A673 (cell line): ENCODE measurements around the gene VPS13C. TPM values are rescaled to one million over a fixed set of nuclear protein-coding genes. Genes with fewer than 3 reads are reported as not detected.

Experiments
- BruUV-seq: library from RNA; stranded (reverse); fragments of 400-500 nt; replicated peaks from 2 replicates; lab custom pipeline; 2021; lab: Mats Ljungman, UMichigan
- CTCF ChIA-PET: fragments of 300-600 bp; sonication (Branson Sonifier 250); formaldehyde crosslinking; loops from one replicate; lab custom pipeline; 2022; ENCODE audit warnings: antibody characterized with exemption; lab: Charles Lee
- POLR2A ChIA-PET: fragments of 300-600 bp; sonication (Branson Sonifier 250); formaldehyde crosslinking; loops from one replicate; lab custom pipeline; 2022; ENCODE audit warnings: antibody characterized with exemption; ENCODE audit not compliant: low non-redundant PET; lab: Charles Lee
- DNase-seq: peaks from one replicate; pipeline ENCODE4 v3.0.0-alpha.2; 2015; ENCODE audit warnings: low spot score
- H3K27ac ChIP-seq: fragments of 200-600 bp; sonication (generic); 2 replicates; pipeline ENCODE4 v1.5.1; 2016; ENCODE audit warnings: mixed run types, low read depth, mild to moderate bottlenecking, mixed read lengths, antibody characterized with exemption, low read length; ENCODE audit not compliant: poor library complexity, severe bottlenecking
- H3K27me3 ChIP-seq: fragments of 200-600 bp; sonication (generic); replicated peaks from 2 replicates; pipeline ENCODE4 v1.6.1; 2017; ENCODE audit warnings: mixed run types, low read depth, mild to moderate bottlenecking, mixed read lengths, antibody characterized with exemption, low read length; ENCODE audit not compliant: insufficient read depth, poor library complexity
- H3K36me3 ChIP-seq: fragments of 200-600 bp; sonication (generic); 2 replicates; pipeline ENCODE4 v1.6.1; 2016; ENCODE audit warnings: mixed run types, mild to moderate bottlenecking, mixed read lengths, antibody characterized with exemption, low read length; ENCODE audit not compliant: insufficient read depth, poor library complexity, severe bottlenecking
- H3K4me1 ChIP-seq: fragments of 200-600 bp; sonication (generic); 2 replicates; pipeline ENCODE4 v1.6.1; 2017; ENCODE audit warnings: mixed run types, mild to moderate bottlenecking, mixed read lengths, antibody characterized with exemption, low read length; ENCODE audit not compliant: insufficient read depth, poor library complexity, severe bottlenecking
- H3K4me3 ChIP-seq: fragments of 200-600 bp; sonication (generic); 2 replicates; pipeline ENCODE4 v1.5.1; 2016; ENCODE audit warnings: low read depth, mixed run types, mild to moderate bottlenecking, mixed read lengths, low read length; ENCODE audit not compliant: poor library complexity, severe bottlenecking
- H3K9me3 ChIP-seq: fragments of 200-600 bp; sonication (generic); 2 replicates; pipeline ENCODE4 v1.6.1; 2016; ENCODE audit warnings: mixed run types, low read depth, mild to moderate bottlenecking, mixed read lengths, antibody characterized with exemption, low read length; ENCODE audit not compliant: poor library complexity, severe bottlenecking
- CTCF ChIP-seq: fragments of 300-800, 200-600 bp; sonication (generic); conservative IDR thresholded peaks from 2 replicates; pipeline ENCODE4 v1.5.1; 2017; ENCODE audit warnings: low read depth, mild to moderate bottlenecking, antibody characterized with exemption, low read length, moderate library complexity, mixed read lengths
- EZH2 ChIP-seq: fragments of 200-600 bp; sonication (generic); IDR thresholded peaks from 2 replicates; pipeline ENCODE4 v1.6.1; 2017; ENCODE audit warnings: borderline replicate concordance, low read depth, mild to moderate bottlenecking, mixed read lengths, antibody characterized with exemption, low read length; ENCODE audit not compliant: poor library complexity, severe bottlenecking
- intact Hi-C: fragments of 100-400 bp; cut with micrococcal nuclease; formaldehyde crosslinking; loops from one replicate; pipeline ENCODE4 v1.10.0; 2022; ENCODE audit not compliant: unreplicated experiment
- total RNA-seq: library from RNA; stranded (reverse); gene quantifications from 2 replicates; pipeline ENCODE4 v1.2.3, GENCODE V29; 2021

Gene VPS13C
- total RNA-seq, 1 experiment from 2014 or later, result 31.0 TPM

- H3K9me3 ChIP-seq, result no peaks in the 10 kb centered on the region
- intact Hi-C loops, result no loop called here
- H3K4me1 ChIP-seq, result no peaks in the 10 kb centered on the region
- H3K27me3 ChIP-seq, result no peaks in the 10 kb centered on the region
- H3K36me3 ChIP-seq, result peaks cover 8% of the 10 kb centered on the region
- TF ChIP-seq EZH2, result no peak
- TF ChIP-seq CTCF, result no peak
- CTCF ChIA-PET, result interaction anchor here (0.7 kb wide), 1 partner anchor 58 kb away, joined by 3 read pairs; no protein-coding TSS in a partner anchor
- no TSS peak for BruUV-seq
- H3K27ac ChIP-seq, result no peak overlapping the region
- H3K4me3 ChIP-seq, result no peak overlapping the region
- POLR2A ChIA-PET, result no interaction called here
- no peak for DNase-seq
Observed at GRCh38 chr15:61994216-61994615, 66.0 kb downstream of the VPS13C start.

GRCh38 chr15:61992518-61992917 is 67.7 kb downstream of the VPS13C start:
- intact Hi-C loops, result no loop called here
- no TSS peak for BruUV-seq
- no peaks in the 10 kb centered on the region for H3K9me3 ChIP-seq
- H3K36me3 ChIP-seq, result peaks cover 8% of the 10 kb centered on the region
- H3K4me1 ChIP-seq, result no peaks in the 10 kb centered on the region
- H3K27ac ChIP-seq, result no peak overlapping the region
- ChIA-PET POLR2A (no interaction called here), CTCF (no interaction called here)
- no peaks in the 10 kb centered on the region for H3K27me3 ChIP-seq
- no peak for TF ChIP-seq EZH2
- no peak for TF ChIP-seq CTCF
- H3K4me3 ChIP-seq, result no peak overlapping the region
- DNase-seq, result no peak

DNA sequence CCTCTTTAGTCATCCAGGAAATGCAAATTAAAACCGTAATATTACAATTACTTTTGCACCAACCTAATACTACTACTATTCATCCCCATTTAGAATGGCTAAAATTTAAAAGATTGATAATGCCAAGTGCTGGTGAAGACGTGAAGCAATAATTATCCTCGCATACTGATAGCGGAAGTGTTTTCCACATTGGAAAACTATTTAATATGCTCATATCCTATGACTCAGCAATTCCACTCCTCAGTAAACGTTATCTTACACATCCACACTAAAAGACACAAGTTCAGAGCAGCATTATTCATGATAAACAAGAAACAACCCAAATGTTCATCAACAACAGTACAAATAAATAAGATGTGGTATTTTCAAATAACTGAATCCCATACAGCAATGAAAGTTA is 70.6 kb downstream of the VPS13C start:
- ChIA-PET POLR2A (no interaction called here), CTCF (no interaction called here)
- Histone ChIP-seq H3K9me3 (no peaks in the 10 kb centered on the region), H3K4me3 (no peak overlapping the region), H3K36me3 (peaks cover 8% of the 10 kb centered on the region), H3K27me3 (no peaks in the 10 kb centered on the region), H3K4me1 (no peaks in the 10 kb centered on the region), H3K27ac (no peak overlapping the region)
- no peak for TF ChIP-seq EZH2
- peak; percentile 2 for DNase-seq
- BruUV-seq, result no TSS peak
- intact Hi-C loops, result no loop called here

- CTCF ChIA-PET, result no interaction called here
- TF ChIP-seq EZH2 (no peak), CTCF (no peak)
- POLR2A ChIA-PET, result no interaction called here
- no peak overlapping the region for H3K4me3 ChIP-seq
- H3K4me1 ChIP-seq, result no peaks in the 10 kb centered on the region
- no peak for DNase-seq
- peaks cover 8% of the 10 kb centered on the region for H3K36me3 ChIP-seq
- H3K27me3 ChIP-seq, result no peaks in the 10 kb centered on the region
- intact Hi-C loops, result no loop called here
- no peak overlapping the region for H3K27ac ChIP-seq
- H3K9me3 ChIP-seq, result no peaks in the 10 kb centered on the region
- no TSS peak for BruUV-seq
Observed at GRCh38 chr15:61987824-61988223, 72.4 kb downstream of the VPS13C start.
